NCI-H2081 (cell line): ENCODE measurements around the gene BRIP1.
"Not testable (repeated sequence)": the region's sequence is repeated elsewhere in the genome, so short reads cannot be mapped to it uniquely, and the experiment has no call there.

Experiments used
- DNase-seq, 2 experiments: peaks; one replicate each; lab custom pipeline; 2025; lab: John Stamatoyannopoulos, UW

Gene BRIP1

GRCh38 chr17:61862975-61863800 is at the start of gene BRIP1:
Gene BRIP1 (minus strand): TSS chr17:61863528. CDS start chr17:61861539, 1,989 bp downstream.
- peak; percentile 96 to 98 for DNase-seq

GRCh38 chr17:61908292-61909037 is 45.1 kb upstream of the BRIP1 start:
- no peak for DNase-seq

GRCh38 chr17:61907361-61907760 is 44.0 kb upstream of the BRIP1 start:
- DNase-seq: no peak

GRCh38 chr17:61904094-61904710 is 40.9 kb upstream of the BRIP1 start:
- no peak for DNase-seq

- DNase-seq: no peak
These were observed 39.9 kb upstream of the BRIP1 start for GRCh38 chr17:61903251-61903650.

- DNase-seq: no peak
These were observed 34.3 kb upstream of the BRIP1 start for GRCh38 chr17:61897548-61898180.

GRCh38 chr17:61895391-61895790 is 32.1 kb upstream of the BRIP1 start:
- no peak for DNase-seq

- DNase-seq: not testable (repeated sequence)
These were observed 31.0 kb upstream of the BRIP1 start for GRCh38 chr17:61894310-61894709.

- not testable (repeated sequence) for DNase-seq
These were observed 24.4 kb upstream of the BRIP1 start for GRCh38 chr17:61887733-61888132.

GRCh38 chr17:61885865-61886264 is 22.5 kb upstream of the BRIP1 start:
- not testable (repeated sequence) for DNase-seq

GRCh38 chr17:61884864-61885263 is 21.5 kb upstream of the BRIP1 start:
- DNase-seq: no peak

GRCh38 chr17:61880589-61881102 is 17.3 kb upstream of the BRIP1 start:
- no peak for DNase-seq

- DNase-seq: no peak
These were observed 15.8 kb upstream of the BRIP1 start for GRCh38 chr17:61878984-61879612.

- DNase-seq: no peak
These were observed 15.2 kb upstream of the BRIP1 start for GRCh38 chr17:61878520-61878919.

- no peak for DNase-seq
These were observed 14.5 kb upstream of the BRIP1 start for GRCh38 chr17:61877837-61878236.

GRCh38 chr17:61875804-61876203 is 12.5 kb upstream of the BRIP1 start:
- no peak for DNase-seq

GRCh38 chr17:61875285-61875684 is 12.0 kb upstream of the BRIP1 start:
- DNase-seq: no peak

- DNase-seq: no peak
These were observed 10.7 kb upstream of the BRIP1 start for GRCh38 chr17:61874075-61874474.

- no peak for DNase-seq
These were observed 8.8 kb upstream of the BRIP1 start for GRCh38 chr17:61872099-61872498.

GRCh38 chr17:61869138-61869537 is 5.8 kb upstream of the BRIP1 start:
- DNase-seq: no peak

- no peak for DNase-seq
These were observed 4.7 kb upstream of the BRIP1 start for GRCh38 chr17:61868074-61868473.

GRCh38 chr17:61867033-61867432 is 3.7 kb upstream of the BRIP1 start:
- DNase-seq: no peak
